Measurements from ENCODE around the gene UBTF. TPM values are rescaled to one million over a fixed set of nuclear protein-coding genes. Genes with fewer than 3 reads are reported as not detected.

UBTF gene
- total RNA-seq, 6 experiments from 2014 or later, result 58.6 to 69.1 (median 65.6) TPM

GRCh38 chr17:44223541-44224071, 4.1 kb upstream of the UBTF start:
- no peak for TF ChIP-seq CTCF (IDR thresholded peaks at IDR 0.05)
- H3K36me3 Mint-ChIP-seq (ENCODE audit: low read depth), result no peaks in the 10 kb centered on the region; the same call in 1 of the 2 replicates
- H3K4me3 Mint-ChIP-seq, result no peak overlapping the region
- no peak for DNase-seq
- no peaks in the 10 kb centered on the region for H3K9me3 Mint-ChIP-seq
- H3K4me1 Mint-ChIP-seq (ENCODE audit: low read depth), result peaks cover 25% of the 10 kb centered on the region
- peaks cover 4% of the 10 kb centered on the region; the same call in 1 of the 2 replicates for H3K27me3 Mint-ChIP-seq (ENCODE audit: insufficient read depth)
- peak overlapping the region; percentile 56 for H3K27ac Mint-ChIP-seq

- Mint-ChIP-seq H3K36me3 (ENCODE audit: low read depth) (no peaks in the 10 kb centered on the region; the same call in 1 of the 2 replicates), H3K4me3 (peak overlapping the region; percentile 92), H3K9me3 (no peaks in the 10 kb centered on the region), H3K4me1 (ENCODE audit: low read depth) (peaks cover 32% of the 10 kb centered on the region), H3K27me3 (ENCODE audit: insufficient read depth) (peaks cover 4% of the 10 kb centered on the region; the same call in 1 of the 2 replicates), H3K27ac (peak overlapping the region; percentile 87)
- TF ChIP-seq CTCF (IDR thresholded peaks at IDR 0.05), result peak; percentile 30; the same call in 1 of the 2 replicates
- DNase-seq, result peak; percentile 65
Observed at GRCh38 chr17:44222112-44222869, 2.8 kb upstream of the UBTF start.

DNA sequence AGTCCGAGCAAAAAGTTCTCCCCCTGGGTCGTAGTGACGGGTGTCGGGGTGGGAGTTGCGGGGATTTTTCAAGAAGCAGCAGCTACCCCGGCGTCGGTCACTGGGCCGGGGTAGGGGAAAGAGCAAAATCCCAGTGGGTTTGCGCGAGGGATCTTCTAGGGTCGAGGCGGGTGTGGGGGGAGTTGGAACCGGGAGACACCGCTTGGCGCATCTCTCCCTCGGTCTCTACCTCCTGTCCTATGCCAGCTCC, 2.3 kb upstream of the UBTF start:
- no peak for TF ChIP-seq CTCF (IDR thresholded peaks at IDR 0.05)
- DNase-seq, result no peak
- peaks cover 3% of the 10 kb centered on the region; the same call in 1 of the 2 replicates for H3K36me3 Mint-ChIP-seq (ENCODE audit: low read depth)
- H3K27ac Mint-ChIP-seq, result peak overlapping the region; percentile 87
- peaks cover 4% of the 10 kb centered on the region; the same call in 1 of the 2 replicates for H3K27me3 Mint-ChIP-seq (ENCODE audit: insufficient read depth)
- H3K9me3 Mint-ChIP-seq, result no peaks in the 10 kb centered on the region
- H3K4me3 Mint-ChIP-seq, result peak overlapping the region; percentile 92
- H3K4me1 Mint-ChIP-seq (ENCODE audit: low read depth), result peaks cover 37% of the 10 kb centered on the region

DNA sequence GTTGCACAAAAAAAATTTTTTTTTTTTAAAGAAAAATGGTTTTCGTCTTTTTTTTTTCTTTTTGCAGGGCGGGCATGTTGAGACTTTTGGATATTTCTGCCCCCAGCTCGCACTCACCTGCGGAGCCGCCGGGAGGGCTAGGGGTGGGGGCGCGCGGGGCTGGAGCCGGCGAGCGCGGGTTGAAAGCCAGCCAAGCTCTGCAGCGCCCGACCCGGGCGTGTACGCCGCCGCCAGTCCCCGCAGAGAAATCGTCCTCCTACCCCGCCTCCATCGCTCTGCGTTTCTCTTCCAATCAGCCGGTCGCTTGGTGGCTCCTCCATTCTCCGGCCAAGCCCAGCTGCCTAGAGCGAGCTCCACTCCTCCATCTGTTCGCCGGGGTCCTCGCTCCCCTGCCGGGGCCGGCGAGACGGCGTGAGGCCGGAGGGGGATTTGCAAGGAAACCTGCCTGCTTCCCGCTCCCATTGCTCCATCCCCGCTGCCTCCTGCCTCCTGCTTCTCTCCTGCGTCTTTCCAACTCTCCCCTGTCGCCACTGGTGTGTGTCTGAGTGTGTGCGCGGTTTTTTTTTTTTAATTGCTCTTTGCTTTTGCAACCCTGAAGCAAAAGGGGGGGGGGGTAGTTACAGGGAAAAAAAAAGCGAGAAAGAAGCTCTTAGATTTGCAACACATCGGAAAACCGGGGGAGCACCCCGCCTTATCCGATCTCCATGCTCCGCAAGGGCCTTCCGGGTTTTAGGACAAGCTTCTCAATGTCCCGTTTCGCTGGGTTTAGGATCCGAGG, 1.8 kb upstream of the UBTF start:
- peaks cover 4% of the 10 kb centered on the region for H3K27me3 Mint-ChIP-seq (ENCODE audit: insufficient read depth)
- H3K27ac Mint-ChIP-seq, result peak overlapping the region; percentile 87
- peaks cover 9% of the 10 kb centered on the region; the same call in 1 of the 2 replicates for H3K36me3 Mint-ChIP-seq (ENCODE audit: low read depth)
- TF ChIP-seq CTCF (IDR thresholded peaks at IDR 0.05), result no peak
- H3K4me3 Mint-ChIP-seq, result peak overlapping the region; percentile 92
- peak; percentile 69 for DNase-seq
- H3K9me3 Mint-ChIP-seq, result no peaks in the 10 kb centered on the region
- H3K4me1 Mint-ChIP-seq (ENCODE audit: low read depth), result peaks cover 42% of the 10 kb centered on the region

- H3K27me3 Mint-ChIP-seq (ENCODE audit: insufficient read depth), result peaks cover 4% of the 10 kb centered on the region
- H3K36me3 Mint-ChIP-seq (ENCODE audit: low read depth), result peaks cover 12% of the 10 kb centered on the region; the same call in 1 of the 2 replicates
- no peak for TF ChIP-seq CTCF (IDR thresholded peaks at IDR 0.05)
- H3K9me3 Mint-ChIP-seq, result no peaks in the 10 kb centered on the region
- no peak for DNase-seq
- peak overlapping the region; percentile 93 for H3K4me3 Mint-ChIP-seq
- H3K4me1 Mint-ChIP-seq (ENCODE audit: low read depth), result peaks cover 42% of the 10 kb centered on the region
- H3K27ac Mint-ChIP-seq, result peak overlapping the region; percentile 87
Observed at GRCh38 chr17:44220213-44221083, 973 bp upstream of the UBTF start.

All from HFFc6 (cell line).